C4-2B (cell line): ENCODE data around the gene CHN1.

Source experiments
- H3K27ac ChIP-seq: fragments of 450-650 bp; 2 replicates; pipeline ENCODE4 v1.5.1; 2017
- ZFX ChIP-seq: fragments of 450-650 bp; IDR thresholded peaks from 2 replicates; pipeline ENCODE4 v1.6.1; 2017
- TF ChIP-seq, protein P1 (sequence below): fragments of 450-650 bp; conservative IDR thresholded peaks from 2 replicates; pipeline ENCODE4 v1.5.1; 2017; ENCODE audit warnings: mild to moderate bottlenecking

Gene CHN1

DNA sequence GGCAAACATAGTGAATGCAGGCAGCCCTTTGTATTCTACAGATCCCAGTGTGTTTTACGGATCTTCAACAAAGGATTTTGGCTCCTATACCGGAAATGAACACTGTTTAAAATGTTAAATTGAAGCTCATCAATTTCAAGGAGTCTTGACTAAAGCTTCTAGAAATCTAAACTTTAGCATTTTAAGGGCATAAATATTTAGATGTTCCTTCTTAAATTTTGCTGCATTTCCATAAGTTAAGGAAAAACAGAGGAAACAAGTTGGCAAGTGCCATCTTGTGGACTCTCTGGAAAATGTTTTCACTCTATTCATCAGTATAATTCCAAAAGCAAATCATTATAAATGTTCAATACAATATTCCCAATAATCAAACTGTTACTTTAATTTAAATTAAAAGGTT, 19.6 kb downstream of the CHN1 start:
- H3K27ac ChIP-seq, result no peak overlapping the region

DNA sequence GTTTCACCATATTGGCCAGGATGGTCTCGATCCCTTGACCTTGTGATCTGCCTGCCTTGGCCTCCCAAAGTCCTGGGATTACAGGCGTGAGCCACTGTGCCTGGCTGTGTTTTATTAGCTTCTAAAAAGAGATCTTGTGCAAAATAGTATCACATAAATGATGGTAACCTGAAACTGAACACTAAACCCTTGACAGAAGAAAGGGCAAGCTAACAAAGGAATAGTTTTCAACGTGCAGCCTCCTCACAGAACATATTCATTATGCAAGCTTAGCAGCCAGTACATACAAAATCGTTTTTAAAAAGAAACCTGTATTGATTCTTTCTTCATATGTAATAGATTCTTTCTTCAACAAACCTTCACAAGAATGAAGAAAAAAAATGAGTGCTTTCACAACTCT, 20.6 kb downstream of the CHN1 start:
- H3K27ac ChIP-seq, result no peak overlapping the region
- TF ChIP-seq ZFX, result no peak
- TF ChIP-seq, protein P1, sequence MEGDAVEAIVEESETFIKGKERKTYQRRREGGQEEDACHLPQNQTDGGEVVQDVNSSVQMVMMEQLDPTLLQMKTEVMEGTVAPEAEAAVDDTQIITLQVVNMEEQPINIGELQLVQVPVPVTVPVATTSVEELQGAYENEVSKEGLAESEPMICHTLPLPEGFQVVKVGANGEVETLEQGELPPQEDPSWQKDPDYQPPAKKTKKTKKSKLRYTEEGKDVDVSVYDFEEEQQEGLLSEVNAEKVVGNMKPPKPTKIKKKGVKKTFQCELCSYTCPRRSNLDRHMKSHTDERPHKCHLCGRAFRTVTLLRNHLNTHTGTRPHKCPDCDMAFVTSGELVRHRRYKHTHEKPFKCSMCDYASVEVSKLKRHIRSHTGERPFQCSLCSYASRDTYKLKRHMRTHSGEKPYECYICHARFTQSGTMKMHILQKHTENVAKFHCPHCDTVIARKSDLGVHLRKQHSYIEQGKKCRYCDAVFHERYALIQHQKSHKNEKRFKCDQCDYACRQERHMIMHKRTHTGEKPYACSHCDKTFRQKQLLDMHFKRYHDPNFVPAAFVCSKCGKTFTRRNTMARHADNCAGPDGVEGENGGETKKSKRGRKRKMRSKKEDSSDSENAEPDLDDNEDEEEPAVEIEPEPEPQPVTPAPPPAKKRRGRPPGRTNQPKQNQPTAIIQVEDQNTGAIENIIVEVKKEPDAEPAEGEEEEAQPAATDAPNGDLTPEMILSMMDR, result no peak

More for the DNA sequence above, 19.6 kb downstream of the CHN1 start:
- TF ChIP-seq, protein P1, result peak; percentile 71
- TF ChIP-seq ZFX, result no peak

DNA sequence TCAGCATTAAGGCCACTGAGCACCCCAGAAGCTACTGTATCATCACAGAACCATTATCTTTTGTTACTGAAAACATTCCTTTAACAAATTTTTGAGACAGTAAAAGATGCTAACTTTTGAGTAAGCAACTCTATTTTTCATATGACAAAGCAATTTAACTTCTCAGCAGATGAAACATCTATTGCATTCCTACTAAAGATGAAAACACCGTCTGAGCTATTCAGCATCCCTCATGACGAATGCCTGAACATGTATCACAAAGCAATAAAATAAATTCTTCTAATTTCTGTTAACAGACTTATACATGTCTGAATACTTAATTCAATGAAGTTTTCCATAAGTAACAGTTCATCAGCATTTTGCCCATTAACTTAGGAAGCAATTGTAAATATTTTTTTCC, 23.9 kb downstream of the CHN1 start:
- TF ChIP-seq, protein P1, result no peak
- no peak for TF ChIP-seq ZFX

DNA sequence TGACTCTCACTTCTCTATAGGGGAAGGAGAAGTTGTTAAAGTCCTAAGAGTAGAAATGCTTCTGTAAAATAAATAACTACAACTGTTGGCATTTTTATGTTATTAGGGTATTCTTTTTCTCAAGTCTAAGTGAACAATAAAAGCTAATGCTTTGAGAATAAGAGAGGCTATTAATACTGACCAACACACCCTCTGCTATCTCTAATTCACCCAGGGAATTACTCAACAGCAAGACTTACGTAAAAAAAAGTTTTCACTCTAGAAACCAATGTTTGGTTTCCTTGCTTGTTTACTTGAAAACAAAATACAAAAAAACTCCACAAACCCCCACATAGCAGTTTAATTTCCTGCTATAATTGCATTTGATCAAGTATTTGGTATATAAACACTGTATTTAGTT, 25.2 kb downstream of the CHN1 start:
- no peak overlapping the region for H3K27ac ChIP-seq
- no peak for TF ChIP-seq ZFX
- TF ChIP-seq, protein P1, result no peak

More for the DNA sequence above, 23.9 kb downstream of the CHN1 start:
- H3K27ac ChIP-seq, result no peak overlapping the region

DNA sequence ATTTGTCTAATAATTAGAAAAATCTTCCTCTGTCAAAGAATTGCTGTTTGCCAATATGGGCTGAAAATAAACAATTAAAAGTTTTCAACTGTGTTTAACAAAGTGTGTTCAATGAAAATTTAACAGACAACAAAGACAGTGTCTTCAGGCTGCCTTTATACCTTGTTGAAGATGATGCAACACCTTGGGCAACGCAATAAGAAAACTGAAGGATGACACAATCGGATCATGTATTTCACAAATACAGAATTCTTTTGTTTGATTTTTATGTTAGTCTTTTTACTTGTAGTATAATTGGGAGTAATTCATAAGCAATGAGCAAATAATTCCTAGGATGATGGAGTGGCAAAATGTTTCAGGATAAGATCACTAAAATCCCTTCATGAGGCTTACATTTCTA, 27.8 kb downstream of the CHN1 start:
- no peak for TF ChIP-seq ZFX
- TF ChIP-seq, protein P1, result no peak
- H3K27ac ChIP-seq, result no peak overlapping the region

DNA sequence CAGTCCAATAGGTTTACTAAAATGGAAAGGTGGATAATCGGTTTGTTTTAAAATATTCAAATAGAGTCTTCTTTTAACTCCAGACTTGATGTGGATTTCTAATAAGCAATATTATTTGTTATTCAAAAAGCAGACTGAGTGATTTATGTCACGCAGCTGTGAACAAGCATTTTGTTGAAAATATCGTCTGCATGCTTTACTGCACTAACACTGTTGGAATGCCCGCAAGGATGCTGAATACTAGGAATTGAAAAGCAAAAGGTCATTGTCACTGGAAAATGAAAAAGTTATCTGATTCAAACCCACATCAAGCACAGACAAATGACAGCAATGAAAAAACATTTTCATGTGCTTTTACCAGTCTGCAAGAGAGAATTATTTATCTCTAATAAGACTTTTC, 31.1 kb downstream of the CHN1 start:
- TF ChIP-seq, protein P1, result no peak
- no peak for TF ChIP-seq ZFX
- H3K27ac ChIP-seq, result no peak overlapping the region

DNA sequence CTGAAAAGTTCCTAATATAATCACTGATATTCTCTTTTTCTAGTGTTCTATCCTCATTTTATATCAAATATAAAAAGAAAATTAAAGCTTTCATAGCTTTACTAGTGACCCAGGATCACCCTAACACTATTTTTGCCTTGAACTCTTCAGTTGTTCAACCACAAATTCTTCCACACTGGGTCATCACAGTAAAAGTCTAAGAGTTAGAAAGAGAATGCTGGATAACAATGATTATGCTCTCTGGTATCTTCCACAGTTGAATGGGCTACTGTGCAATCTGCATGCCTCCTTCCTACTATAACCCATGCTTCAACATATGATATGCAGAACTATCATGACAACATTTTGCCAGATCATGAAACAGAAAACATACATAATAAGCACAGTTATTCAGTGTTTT, 32.3 kb downstream of the CHN1 start:
- H3K27ac ChIP-seq, result no peak overlapping the region
- TF ChIP-seq, protein P1, result no peak
- no peak for TF ChIP-seq ZFX
